ENCODE data around the gene ARG1. TPM values are rescaled to one million over a fixed set of nuclear protein-coding genes. Genes with fewer than 3 reads are reported as not detected.

Gene ARG1
- total RNA-seq, 4 donors from 2014 or later, result not detected

DNA sequence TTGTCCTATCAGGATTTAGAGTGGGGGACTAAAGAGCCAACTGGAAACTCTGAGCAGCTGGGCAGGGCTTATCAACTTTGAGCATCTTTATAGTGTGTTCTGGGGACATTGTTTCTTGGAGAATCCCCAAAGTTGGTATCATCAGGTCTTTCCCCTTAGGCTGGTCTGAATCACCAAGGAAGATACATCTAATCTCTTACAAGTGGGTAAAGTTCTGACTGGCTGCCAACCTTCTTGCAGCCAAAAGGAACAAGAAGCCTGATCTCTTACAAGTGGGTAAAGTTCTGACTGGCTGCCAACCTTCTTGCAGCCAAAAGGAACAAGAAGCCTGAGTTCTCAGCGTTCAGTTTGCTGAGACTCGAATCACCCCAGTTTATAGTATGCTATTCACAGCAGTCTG lies 56.6 kb downstream of the ARG1 start:
- H3K9me3 ChIP-seq, result no peaks in the 10 kb centered on the region
- no peak overlapping the region for H3K4me3 ChIP-seq
- no peaks in the 10 kb centered on the region for H3K27me3 ChIP-seq
- H3K36me3 ChIP-seq, result peaks cover 0 to 3% (median 1%) of the 10 kb centered on the region in 4 donors
- WGBS, 2 donors (ENCODE audit: low coverage in 1 of 2), result 31 to 45% methylated on average over 2 of the region's 2 CpGs
- intact Hi-C loops (cut with DNase I; ENCODE audit: low total_unique reads) (no loop called here), in situ Hi-C loops (cut with MboI; ENCODE audit: low pct_ligation_motif_present in 1 of 4, low pct_unique_long_range_greater_than_20kb in 1 of 4, low sequenced_read_pairs in 3 of 4) (loop anchor here in 1 of 4 donors (25.0 kb wide), 1 partner anchor 1183 kb away; the partner anchor contains the start of gene RPS12)
- peaks cover 7 to 31% (median 16%) of the 10 kb centered on the region in 4 donors for H3K4me1 ChIP-seq
- TF ChIP-seq POLR2A (IDR thresholded peaks at IDR 0.05) (no peak), POLR2AphosphoS5 (IDR thresholded peaks at IDR 0.05) (no peak), EP300 (IDR thresholded peaks at IDR 0.05; ENCODE audit: low read depth) (no peak)
- TF ChIP-seq, protein P1, sequence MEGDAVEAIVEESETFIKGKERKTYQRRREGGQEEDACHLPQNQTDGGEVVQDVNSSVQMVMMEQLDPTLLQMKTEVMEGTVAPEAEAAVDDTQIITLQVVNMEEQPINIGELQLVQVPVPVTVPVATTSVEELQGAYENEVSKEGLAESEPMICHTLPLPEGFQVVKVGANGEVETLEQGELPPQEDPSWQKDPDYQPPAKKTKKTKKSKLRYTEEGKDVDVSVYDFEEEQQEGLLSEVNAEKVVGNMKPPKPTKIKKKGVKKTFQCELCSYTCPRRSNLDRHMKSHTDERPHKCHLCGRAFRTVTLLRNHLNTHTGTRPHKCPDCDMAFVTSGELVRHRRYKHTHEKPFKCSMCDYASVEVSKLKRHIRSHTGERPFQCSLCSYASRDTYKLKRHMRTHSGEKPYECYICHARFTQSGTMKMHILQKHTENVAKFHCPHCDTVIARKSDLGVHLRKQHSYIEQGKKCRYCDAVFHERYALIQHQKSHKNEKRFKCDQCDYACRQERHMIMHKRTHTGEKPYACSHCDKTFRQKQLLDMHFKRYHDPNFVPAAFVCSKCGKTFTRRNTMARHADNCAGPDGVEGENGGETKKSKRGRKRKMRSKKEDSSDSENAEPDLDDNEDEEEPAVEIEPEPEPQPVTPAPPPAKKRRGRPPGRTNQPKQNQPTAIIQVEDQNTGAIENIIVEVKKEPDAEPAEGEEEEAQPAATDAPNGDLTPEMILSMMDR (IDR thresholded peaks at IDR 0.05), result no peak
- DNase-seq, result no peak
- peak overlapping the region in 1 of 4 donors; percentile 20 for H3K27ac ChIP-seq

DNA sequence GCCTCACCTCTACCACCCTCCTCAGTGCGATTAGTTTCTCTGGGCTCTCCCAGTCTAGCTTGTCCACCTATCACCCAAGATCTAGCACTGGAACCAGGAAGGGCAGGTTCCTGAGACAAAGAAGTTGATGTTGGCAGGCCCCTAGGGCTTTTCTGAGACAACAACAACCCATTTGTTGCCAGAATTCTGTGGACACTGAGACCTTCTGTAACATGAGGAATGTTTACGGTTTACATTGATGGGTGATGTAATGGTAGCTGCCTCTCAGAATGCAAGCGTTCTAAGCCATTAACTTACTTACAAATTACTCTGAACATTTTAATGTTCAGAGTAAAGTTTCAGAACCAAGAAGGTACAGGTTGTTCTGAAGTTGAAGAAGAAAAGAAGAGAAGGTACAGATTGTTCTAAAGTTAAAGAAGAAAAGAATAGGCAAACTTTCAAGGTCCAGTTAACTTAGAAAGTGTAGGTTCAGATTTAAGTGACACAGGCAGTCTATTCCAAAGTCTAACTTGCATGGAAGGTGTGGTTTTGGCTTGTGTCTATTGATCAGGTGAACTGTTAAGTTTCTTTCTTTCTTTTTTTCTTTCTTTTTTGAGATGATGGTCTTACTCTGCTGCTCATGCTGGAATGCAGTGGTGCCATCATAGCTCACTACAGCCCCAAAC lies 58.7 kb downstream of the ARG1 start:
- WGBS, 2 donors (ENCODE audit: low coverage in 1 of 2), result 76 to 84% methylated on average over 2 to 3 of the region's 3 CpGs
- no peaks in the 10 kb centered on the region for H3K9me3 ChIP-seq
- intact Hi-C loops (cut with DNase I; ENCODE audit: low total_unique reads), result no loop called here
- H3K4me3 ChIP-seq, result no peak overlapping the region
- TF ChIP-seq, protein P1 (IDR thresholded peaks at IDR 0.05), result no peak
- TF ChIP-seq EP300 (IDR thresholded peaks at IDR 0.05; ENCODE audit: low read depth) (no peak), POLR2AphosphoS5 (IDR thresholded peaks at IDR 0.05) (no peak), POLR2A (IDR thresholded peaks at IDR 0.05) (no peak)
- in situ Hi-C loops (cut with MboI; ENCODE audit: low pct_ligation_motif_present in 1 of 4, low pct_unique_long_range_greater_than_20kb in 1 of 4, low sequenced_read_pairs in 3 of 4), result loop anchor here in 1 of 4 donors (25.0 kb wide), 1 partner anchor 1181 kb away; the partner anchor contains the start of gene RPS12
- no peaks in the 10 kb centered on the region for H3K36me3 ChIP-seq
- H3K27me3 ChIP-seq, result no peaks in the 10 kb centered on the region
- peaks cover 6 to 27% (median 13%) of the 10 kb centered on the region in 4 donors for H3K4me1 ChIP-seq
- H3K27ac ChIP-seq, result no peak overlapping the region
- no peak for DNase-seq

Other genes starting within 250 kb of the ARG1 start
- gene MED23, start 55.0 kb downstream of the ARG1 start, total RNA-seq, result 10 to 100 TPM; 11.6 to 47.6 (median 37.9) TPM
- 10 to 100 TPM in 3 of 4 donors, 1 to 10 TPM in 1; 4.6 to 28.1 (median 20.6) TPM for gene ENPP3, start 64.1 kb downstream of the ARG1 start, total RNA-seq
- not detected for gene OR2A4, start 128.2 kb downstream of the ARG1 start, total RNA-seq
- not detected for gene CTAGE9, start 137.8 kb downstream of the ARG1 start, total RNA-seq
- gene ENPP1, start 234.8 kb downstream of the ARG1 start, total RNA-seq, result 10 to 100 TPM in 3 of 4 donors, 1 to 10 TPM in 1; 3.4 to 24.0 (median 22.8) TPM

All from transverse colon (tissue), 4 donors.